ENCODE results near the gene EPHB4.

GRCh38 chr7:100866729-100867039 lies 39.4 kb upstream of the EPHB4 start:
- no peak for TF ChIP-seq CTCF (IDR thresholded peaks at IDR 0.05; ENCODE audit: extremely low read depth in 1 of 2, insufficient read depth in 1 of 2, low read depth in 1 of 2, low read length in 2 of 2)
- TF ChIP-seq EZH2 (IDR thresholded peaks at IDR 0.05; ENCODE audit: borderline replicate concordance, low read depth, low read length, severe bottlenecking) = no peak
- no peak for TF ChIP-seq POLR2AphosphoS5 (IDR thresholded peaks at IDR 0.05; ENCODE audit: insufficient read depth, low read depth, low read length)
- no peak for TF ChIP-seq POLR2A (IDR thresholded peaks at IDR 0.05; ENCODE audit: low read depth, low read length)
- no peak for TF ChIP-seq FOS (IDR thresholded peaks at IDR 0.05; ENCODE audit: borderline replicate concordance, insufficient read depth, low read length)
- TF ChIP-seq, protein P1, sequence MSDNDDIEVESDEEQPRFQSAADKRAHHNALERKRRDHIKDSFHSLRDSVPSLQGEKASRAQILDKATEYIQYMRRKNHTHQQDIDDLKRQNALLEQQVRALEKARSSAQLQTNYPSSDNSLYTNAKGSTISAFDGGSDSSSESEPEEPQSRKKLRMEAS (IDR thresholded peaks at IDR 0.05; ENCODE audit: insufficient read depth, insufficient read length) = no peak
- no peak for TF ChIP-seq MYC (IDR thresholded peaks at IDR 0.05; ENCODE audit: low read depth, low read length)

Measured in endothelial cell of umbilical vein (primary cell).